ENCODE data around the gene NKAPL. TPM values are rescaled to one million over a fixed set of nuclear protein-coding genes. Genes with fewer than 3 reads are reported as not detected.
A peak's percentile ranks its signal among the peaks of the same experiment; 100 is the strongest.

The NKAPL gene
- total RNA-seq, 1 experiment from 2014 or later = not detected

GRCh38 chr6:28212510-28213212 lies 46.4 kb upstream of the NKAPL start:
- TSS peak; percentile 99 for BruUV-seq (replicated peaks)
- H3K36me3 Mint-ChIP-seq (ENCODE audit: insufficient read depth, unreplicated experiment) = peaks cover 14% of the 10 kb centered on the region
- CTCF ChIA-PET = interaction anchor here (0.6 to 1.2 kb wide), 3 partner anchors 61 to 119 kb away, joined by 3 read pairs; no protein-coding TSS in a partner anchor

DNA sequence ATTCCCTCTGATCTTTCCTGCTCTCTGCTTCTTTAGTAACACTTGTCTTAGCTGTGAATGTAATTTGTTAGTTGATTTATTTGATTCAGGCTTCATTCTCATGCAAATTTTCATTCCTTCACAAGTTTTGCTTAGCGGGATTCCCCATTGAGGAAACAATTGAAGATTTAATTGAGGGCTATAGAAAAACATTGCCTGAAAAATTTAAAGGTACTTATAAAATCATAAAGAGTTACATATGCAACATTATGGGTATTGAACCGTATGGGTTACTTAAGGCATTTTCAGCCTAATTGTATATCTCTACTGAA lies 45.9 kb upstream of the NKAPL start:
- TF ChIP-seq CTCF (IDR thresholded peaks at IDR 0.05; ENCODE audit: unreplicated experiment) = no peak
- Mint-ChIP-seq H3K27ac (ENCODE audit: low read depth, unreplicated experiment) (peak overlapping the region; percentile 85), H3K4me3 (ENCODE audit: unreplicated experiment) (peak overlapping the region; percentile 72), H3K4me1 (ENCODE audit: insufficient read depth, unreplicated experiment) (peaks cover 14% of the 10 kb centered on the region), H3K9me3 (ENCODE audit: unreplicated experiment) (no peaks in the 10 kb centered on the region), H3K36me3 (ENCODE audit: insufficient read depth, unreplicated experiment) (peaks cover 11% of the 10 kb centered on the region), H3K27me3 (ENCODE audit: insufficient read depth, unreplicated experiment) (no peaks in the 10 kb centered on the region)
- CTCF ChIA-PET = interaction anchor here (0.5 to 0.7 kb wide), 2 partner anchors 52 to 62 kb away, joined by 3 read pairs; no protein-coding TSS in a partner anchor
- intact Hi-C loops (cut with micrococcal nuclease) = loop anchor here (2.0 to 10.0 kb wide), 4 partner anchors 52 to 398 kb away; a partner anchor contains a TSS
- BruUV-seq (replicated peaks) = no TSS peak
- POLR2A ChIA-PET = interaction anchor here (0.6 to 3.4 kb wide), 10 partner anchors 11 to 607 kb away, joined by 3 to 37 read pairs (median 4); partner anchors contain the start of genes ZKSCAN4, ZKSCAN8 and ZSCAN9
- DNase-seq (ENCODE audit: unreplicated experiment) = no peak

More at GRCh38 chr6:28212510-28213212, 46.4 kb upstream of the NKAPL start:
- peak overlapping the region; percentile 72 for H3K4me3 Mint-ChIP-seq (ENCODE audit: unreplicated experiment)
- H3K9me3 Mint-ChIP-seq (ENCODE audit: unreplicated experiment) = no peaks in the 10 kb centered on the region
- peak overlapping the region; percentile 85 for H3K27ac Mint-ChIP-seq (ENCODE audit: low read depth, unreplicated experiment)
- POLR2A ChIA-PET = interaction anchor here (0.6 to 3.4 kb wide), 11 partner anchors 12 to 607 kb away, joined by 3 to 37 read pairs (median 3); partner anchors contain the start of genes ZKSCAN4, ZKSCAN8 and ZSCAN9
- H3K27me3 Mint-ChIP-seq (ENCODE audit: insufficient read depth, unreplicated experiment) = no peaks in the 10 kb centered on the region
- peak; percentile 90 for DNase-seq (ENCODE audit: unreplicated experiment)
- TF ChIP-seq CTCF (IDR thresholded peaks at IDR 0.05; ENCODE audit: unreplicated experiment) = no peak
- peaks cover 14% of the 10 kb centered on the region for H3K4me1 Mint-ChIP-seq (ENCODE audit: insufficient read depth, unreplicated experiment)
- intact Hi-C loops (cut with micrococcal nuclease) = loop anchor here (1.0 to 10.0 kb wide), 6 partner anchors 52 to 398 kb away; a partner anchor contains a TSS

DNA sequence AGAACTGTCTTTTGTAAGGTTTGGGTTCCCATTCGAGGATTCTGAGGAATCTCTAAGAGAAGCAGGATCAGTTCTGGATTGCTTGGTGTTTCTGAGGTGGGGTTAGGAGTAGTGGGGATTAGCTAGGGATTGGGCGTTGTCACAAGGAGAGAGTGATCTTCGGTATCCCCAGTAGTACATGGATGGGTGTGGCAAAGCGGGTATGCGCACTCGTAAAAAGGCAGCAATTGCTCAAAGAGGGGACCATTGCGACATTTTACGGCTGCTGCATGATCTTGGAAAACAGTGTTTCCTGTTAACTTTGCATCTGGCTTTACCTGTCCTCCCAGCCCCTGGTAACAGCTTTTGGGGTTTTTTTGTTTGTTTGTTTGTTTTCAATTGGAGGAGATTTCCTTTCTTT lies 43.7 kb upstream of the NKAPL start:
- ChIA-PET CTCF (no interaction called here), POLR2A (interaction anchor here (0.9 to 1.3 kb wide), 2 partner anchors 9 to 168 kb away, joined by 4 read pairs; no protein-coding TSS in a partner anchor)
- BruUV-seq (replicated peaks) = no TSS peak
- Mint-ChIP-seq H3K9me3 (ENCODE audit: unreplicated experiment) (no peaks in the 10 kb centered on the region), H3K27ac (ENCODE audit: low read depth, unreplicated experiment) (no peak overlapping the region), H3K36me3 (ENCODE audit: insufficient read depth, unreplicated experiment) (peaks cover 8% of the 10 kb centered on the region), H3K4me1 (ENCODE audit: insufficient read depth, unreplicated experiment) (peaks cover 14% of the 10 kb centered on the region), H3K27me3 (ENCODE audit: insufficient read depth, unreplicated experiment) (no peaks in the 10 kb centered on the region), H3K4me3 (ENCODE audit: unreplicated experiment) (no peak overlapping the region)
- peak; percentile 21 for DNase-seq (ENCODE audit: unreplicated experiment)
- no peak for TF ChIP-seq CTCF (IDR thresholded peaks at IDR 0.05; ENCODE audit: unreplicated experiment)
- intact Hi-C loops (cut with micrococcal nuclease) = loop anchor here (5.0 to 10.0 kb wide), 2 partner anchors 372 to 401 kb away; a partner anchor contains a TSS

DNA sequence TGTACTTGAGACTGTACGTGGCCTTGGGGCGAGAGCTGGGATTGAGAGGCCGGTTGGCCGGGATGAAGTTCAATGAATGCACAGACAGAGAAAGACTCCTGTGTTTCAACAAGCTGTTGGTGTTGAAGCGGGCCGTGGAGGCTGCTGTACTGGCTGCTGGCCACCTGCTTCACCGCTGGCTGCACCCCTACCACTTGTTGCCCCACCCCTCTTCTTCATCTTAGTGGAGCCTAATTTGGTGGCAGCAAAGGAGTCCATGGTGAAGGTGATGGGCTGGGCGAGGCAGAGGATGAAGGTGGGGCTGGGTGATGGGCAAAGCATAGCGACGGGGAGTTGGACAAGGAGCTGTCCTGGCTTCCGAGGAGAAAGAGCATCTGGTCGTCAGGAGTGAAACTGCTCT lies 41.2 kb upstream of the NKAPL start:
- Mint-ChIP-seq H3K27ac (ENCODE audit: low read depth, unreplicated experiment) (no peak overlapping the region), H3K36me3 (ENCODE audit: insufficient read depth, unreplicated experiment) (peaks cover 2% of the 10 kb centered on the region), H3K9me3 (ENCODE audit: unreplicated experiment) (no peaks in the 10 kb centered on the region), H3K4me1 (ENCODE audit: insufficient read depth, unreplicated experiment) (peaks cover 6% of the 10 kb centered on the region), H3K27me3 (ENCODE audit: insufficient read depth, unreplicated experiment) (no peaks in the 10 kb centered on the region), H3K4me3 (ENCODE audit: unreplicated experiment) (peak overlapping the region; percentile 78)
- intact Hi-C loops (cut with micrococcal nuclease) = loop anchor here (5.0 to 10.0 kb wide), 2 partner anchors 369 to 403 kb away; a partner anchor contains a TSS
- POLR2A ChIA-PET = interaction anchor here (0.8 to 3.3 kb wide), 10 partner anchors 8 to 132 kb away, joined by 3 to 25 read pairs (median 5); partner anchors contain the start of genes ZKSCAN3, ZKSCAN8, ZSCAN16 and ZSCAN26
- CTCF ChIA-PET = interaction anchor here (0.6 kb wide), 2 partner anchors 29 to 385 kb away, joined by 3 read pairs; no protein-coding TSS in a partner anchor
- TF ChIP-seq CTCF (IDR thresholded peaks at IDR 0.05; ENCODE audit: unreplicated experiment) = no peak
- no peak for DNase-seq (ENCODE audit: unreplicated experiment)
- BruUV-seq (replicated peaks) = no TSS peak
